GM10266 (cell line): Measurements from ENCODE around the gene TRIP10.

Experiments
- DNase-seq: peaks from one replicate; pipeline ENCODE4 v3.0.0; 2012; ENCODE audit errors: extremely low spot score
- TF ChIP-seq, protein P1 (sequence below): IDR thresholded peaks from 2 replicates; pipeline ENCODE4 v1.5.1; 2012; ENCODE audit warnings: mild to moderate bottlenecking, low read depth; ENCODE audit not compliant: control insufficient read depth, insufficient read depth; ENCODE audit errors: missing control alignments

Gene TRIP10

DNA sequence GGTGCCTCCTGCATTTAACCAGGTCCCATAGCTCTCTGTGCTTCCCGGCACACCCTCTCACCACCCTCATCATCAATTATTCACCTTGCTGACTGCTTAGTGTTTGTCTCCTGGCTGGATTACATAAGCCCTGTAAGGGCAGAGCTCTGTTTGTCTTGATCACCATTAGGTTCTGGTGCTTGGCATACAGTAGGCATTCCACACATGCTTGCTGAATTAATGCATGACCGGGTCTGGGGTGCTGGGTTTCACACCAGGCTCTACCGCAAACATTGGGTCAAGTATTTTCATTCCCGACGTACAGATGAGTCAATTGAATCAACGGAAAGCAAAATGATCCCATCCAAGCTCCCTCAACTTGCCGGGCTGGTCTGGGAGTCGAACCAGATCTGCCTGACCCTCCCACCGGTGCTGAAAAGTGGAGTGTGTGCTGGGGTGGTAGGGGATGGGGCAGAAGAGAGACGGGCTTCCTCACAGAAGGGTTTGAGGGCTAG, 61.6 kb downstream of the TRIP10 start:
- no peak for DNase-seq
- TF ChIP-seq, protein P1, sequence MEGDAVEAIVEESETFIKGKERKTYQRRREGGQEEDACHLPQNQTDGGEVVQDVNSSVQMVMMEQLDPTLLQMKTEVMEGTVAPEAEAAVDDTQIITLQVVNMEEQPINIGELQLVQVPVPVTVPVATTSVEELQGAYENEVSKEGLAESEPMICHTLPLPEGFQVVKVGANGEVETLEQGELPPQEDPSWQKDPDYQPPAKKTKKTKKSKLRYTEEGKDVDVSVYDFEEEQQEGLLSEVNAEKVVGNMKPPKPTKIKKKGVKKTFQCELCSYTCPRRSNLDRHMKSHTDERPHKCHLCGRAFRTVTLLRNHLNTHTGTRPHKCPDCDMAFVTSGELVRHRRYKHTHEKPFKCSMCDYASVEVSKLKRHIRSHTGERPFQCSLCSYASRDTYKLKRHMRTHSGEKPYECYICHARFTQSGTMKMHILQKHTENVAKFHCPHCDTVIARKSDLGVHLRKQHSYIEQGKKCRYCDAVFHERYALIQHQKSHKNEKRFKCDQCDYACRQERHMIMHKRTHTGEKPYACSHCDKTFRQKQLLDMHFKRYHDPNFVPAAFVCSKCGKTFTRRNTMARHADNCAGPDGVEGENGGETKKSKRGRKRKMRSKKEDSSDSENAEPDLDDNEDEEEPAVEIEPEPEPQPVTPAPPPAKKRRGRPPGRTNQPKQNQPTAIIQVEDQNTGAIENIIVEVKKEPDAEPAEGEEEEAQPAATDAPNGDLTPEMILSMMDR: no peak
